Epithelial cell of proximal tubule (primary cell): ENCODE measurements around the gene NUDC. TPM values are rescaled to one million over a fixed set of nuclear protein-coding genes. Genes with fewer than 3 reads are reported as not detected.
A peak's percentile ranks its signal among the peaks of the same experiment; 100 is the strongest.

ENCODE experiments used
- DNase-seq: peaks from one replicate; pipeline ENCODE4 v3.0.0-alpha.2; 2011; ENCODE audit warnings: low read depth
- H3K4me3 ChIP-seq: 2 replicates; pipeline ENCODE4 v1.5.1; 2011; ENCODE audit warnings: low read depth, mild to moderate bottlenecking, low read length
- CTCF ChIP-seq: conservative IDR thresholded peaks from 2 replicates; pipeline ENCODE4 v1.5.1; 2012; ENCODE audit warnings: low read depth, mild to moderate bottlenecking, low read length
- total RNA-seq: library from RNA; depleted of rRNA; stranded (reverse); fragments of >200 nt; gene quantifications from 2 replicates; pipeline ENCODE4 v1.2.3, GENCODE V29; 2015

The NUDC gene
- total RNA-seq, 1 donor from 2014 or later: 139 TPM

- TF ChIP-seq CTCF: no peak
- DNase-seq: no peak
- H3K4me3 ChIP-seq: peak overlapping the region; percentile 87
These were observed 74.5 kb downstream of the NUDC start for GRCh38 chr1:26996024-26996423.

Other genes with a start within 250 kb of the NUDC start
- gene ARID1A, start 225.7 kb upstream of the NUDC start, total RNA-seq: 25.2 and 27.1 TPM in 2 replicates
- 10.7 and 12.6 TPM in 2 replicates for gene PIGV, start 133.8 kb upstream of the NUDC start, total RNA-seq
- 34.2 and 53.3 TPM in 2 replicates for gene ZDHHC18, start 95.1 kb upstream of the NUDC start, total RNA-seq
- gene SFN, start 58.6 kb upstream of the NUDC start, total RNA-seq: 213 and 239 TPM in 2 replicates
- 10.9 and 14.6 TPM in 2 replicates for gene GPN2, start 31.5 kb upstream of the NUDC start, total RNA-seq
- 6.7 and 10.2 TPM in 2 replicates for gene GPATCH3, start 21.3 kb upstream of the NUDC start, total RNA-seq
- not detected in 2 replicates for gene NR0B2, start 7.8 kb upstream of the NUDC start, total RNA-seq
- 8.3 and 10.0 TPM in 2 replicates for gene KDF1, start 38.7 kb downstream of the NUDC start, total RNA-seq
- gene TRNP1, start 71.9 kb downstream of the NUDC start, total RNA-seq: 89.9 and 159 TPM in 2 replicates
- gene TENT5B, start 91.1 kb downstream of the NUDC start, total RNA-seq: 3.9 and 14.5 TPM in 2 replicates
- gene SLC9A1, start 233.4 kb downstream of the NUDC start, total RNA-seq: 14.8 and 21.9 TPM in 2 replicates